Keratinocyte (primary cell): ENCODE results near the gene SHMT2. TPM values are rescaled to one million over a fixed set of nuclear protein-coding genes. Genes with fewer than 3 reads are reported as not detected.

ENCODE experiments used
- DNase-seq: peaks from one replicate; pipeline ENCODE4 v3.0.0-alpha.2; 2011; ENCODE audit warnings: low read depth, missing footprints, low spot score
- FAIRE-seq: peaks from 2 replicates; lab custom pipeline; 2011; peaks lifted over from hg19 to GRCh38; lab: Jason Lieb, UNC
- H2AFZ ChIP-seq: 2 replicates; pipeline ENCODE4 v1.6.0; 2012; ENCODE audit warnings: low read length, control low read depth, inconsistent platforms; ENCODE audit not compliant: control insufficient read depth
- H3K27ac ChIP-seq: 2 replicates; pipeline ENCODE4 v1.5.1; 2011; ENCODE audit warnings: low read length; ENCODE audit not compliant: control insufficient read depth, insufficient read depth
- H3K27me3 ChIP-seq: 3 replicates; pipeline ENCODE4 v1.6.0; 2011; ENCODE audit warnings: low read length; ENCODE audit not compliant: control insufficient read depth, insufficient read depth; ENCODE audit errors: extremely low read depth
- H3K36me3 ChIP-seq, 2 experiments: 2 replicates in 1 of 2; 3 replicates in 1 of 2; pipeline ENCODE4 v1.5.1; 2011; ENCODE audit warnings: low read length in 2 of 2, mild to moderate bottlenecking in 1 of 2; ENCODE audit not compliant: control insufficient read depth in 2 of 2, insufficient read depth in 2 of 2; ENCODE audit errors: extremely low read depth in 1 of 2
- H3K4me1 ChIP-seq: 3 replicates; pipeline ENCODE4 v1.5.1; 2011; ENCODE audit warnings: low read length; ENCODE audit not compliant: control insufficient read depth, insufficient read depth; ENCODE audit errors: extremely low read depth
- H3K4me2 ChIP-seq: 3 replicates; pipeline ENCODE4 v1.6.0; 2011; ENCODE audit warnings: low read depth, low read length; ENCODE audit not compliant: control insufficient read depth, insufficient read depth; ENCODE audit errors: extremely low read depth
- H3K4me3 ChIP-seq, 3 experiments: fragments of 200-600 bp in 1 of 3; sonication (generic) in 1 of 3; 2 replicates in 2 of 3; 3 replicates in 1 of 3; pipeline ENCODE4 v1.5.1; 2011 to 2016; ENCODE audit warnings: low read length in 3 of 3, mild to moderate bottlenecking in 3 of 3, control low read depth in 2 of 3, inconsistent platforms in 1 of 3, low read depth in 1 of 3, mixed read lengths in 1 of 3, mixed run types in 1 of 3, moderate library complexity in 1 of 3; ENCODE audit not compliant: control insufficient read depth in 2 of 3, insufficient read depth in 2 of 3; ENCODE audit errors: extremely low read depth in 1 of 3
- H3K79me2 ChIP-seq: 2 replicates; pipeline ENCODE4 v1.6.0; 2012; ENCODE audit warnings: low read length; ENCODE audit not compliant: control insufficient read depth, insufficient read depth
- H3K9ac ChIP-seq: 3 replicates; pipeline ENCODE4 v1.6.0; 2011; ENCODE audit warnings: low read length; ENCODE audit not compliant: control insufficient read depth, insufficient read depth; ENCODE audit errors: extremely low read depth
- H3K9me1 ChIP-seq: 3 replicates; pipeline ENCODE4 v1.6.0; 2011; ENCODE audit warnings: low read length; ENCODE audit not compliant: control insufficient read depth, insufficient read depth; ENCODE audit errors: extremely low read depth
- H3K9me3 ChIP-seq: 2 replicates; pipeline ENCODE4 v1.5.1; 2012; ENCODE audit warnings: low read depth, low read length; ENCODE audit not compliant: control insufficient read depth
- H4K20me1 ChIP-seq: 3 replicates; pipeline ENCODE4 v1.6.0; 2011; ENCODE audit warnings: low read length; ENCODE audit not compliant: control insufficient read depth, insufficient read depth; ENCODE audit errors: extremely low read depth
- CTCF ChIP-seq, 3 experiments: IDR thresholded peaks in 1 of 3; conservative IDR thresholded peaks in 1 of 3; optimal IDR thresholded peaks in 1 of 3; 2 replicates in 2 of 3; 3 replicates in 1 of 3; pipeline versions ENCODE3 to v1.5.1; 2011; ENCODE audit warnings: low read length in 3 of 3, mild to moderate bottlenecking in 3 of 3, moderate library complexity in 2 of 3, control low read depth in 1 of 3, inconsistent platforms in 1 of 3; ENCODE audit not compliant: insufficient read depth in 2 of 3; ENCODE audit errors: extremely low read depth in 1 of 3
- EZH2 ChIP-seq: IDR thresholded peaks from one replicate; pipeline ENCODE4 v1.6.1; 2012; ENCODE audit warnings: inconsistent platforms, mild to moderate bottlenecking, low read length, moderate library complexity
- dilution Hi-C: fragments of 300-500 bp; cut with MboI; formaldehyde crosslinking; loops from one replicate; pipeline ENCODE4 v1.7.0; 2020; ENCODE audit warnings: low sequenced_read_pairs; ENCODE audit not compliant: extremely low pct_ligation_motif_present
- polyA plus RNA-seq, 5 experiments: library from polyadenylated mRNA; depleted of rRNA in 3 of 5; stranded (reverse) in 3 of 5; stranded (forward) in 1 of 5; unstranded in 1 of 5; fragments of >200 nt; gene quantifications; 1 replicate in 1 of 5; 2 replicates in 3 of 5; 3 replicates in 1 of 5; pipeline versions ENCODE4 v1.2.1 to v1.2.3, GENCODE V29; 2011 to 2012; ENCODE audit warnings: missing spikeins in 2 of 5, low read depth in 1 of 5, low replicate concordance in 1 of 5

Gene SHMT2
- polyA plus RNA-seq, 1 donor (not counting 4 experiments of a cell fraction or from before 2014, with no cell fraction given) = 128 TPM

GRCh38 chr12:57201631-57202030 is 27.9 kb upstream of the SHMT2 start:
- FAIRE-seq = no peak
- no peak overlapping the region for H3K4me2 ChIP-seq
- H3K9ac ChIP-seq = no peak overlapping the region
- peaks cover 0 to 39% of the 10 kb centered on the region in 2 experiments for H3K36me3 ChIP-seq
- no peaks in the 10 kb centered on the region for H4K20me1 ChIP-seq
- TF ChIP-seq EZH2 = no peak
- no peak for TF ChIP-seq CTCF (optimal IDR thresholded peaks at IDR 0.05 in 1 of 3, IDR thresholded peaks at IDR 0.05 in 1 of 3, conservative IDR thresholded peaks at IDR 0.05 in 1 of 3; ENCODE audit: extremely low read depth in 1 of 3, insufficient read depth in 2 of 3, low read length in 3 of 3)
- dilution Hi-C loops = no loop called here
- H3K9me3 ChIP-seq = no peaks in the 10 kb centered on the region
- H3K79me2 ChIP-seq = no peaks in the 10 kb centered on the region
- no peak overlapping the region for H2AFZ ChIP-seq
- H3K4me3 ChIP-seq = no peak overlapping the region
- H3K4me1 ChIP-seq = no peaks in the 10 kb centered on the region
- no peak for DNase-seq
- H3K27me3 ChIP-seq = no peaks in the 10 kb centered on the region
- no peak overlapping the region for H3K27ac ChIP-seq
- H3K9me1 ChIP-seq = no peaks in the 10 kb centered on the region

- Histone ChIP-seq H3K4me3 (no peak overlapping the region), H3K9me3 (no peaks in the 10 kb centered on the region), H3K9me1 (no peaks in the 10 kb centered on the region), H3K27ac (no peak overlapping the region), H3K36me3 (peaks cover 0 to 36% of the 10 kb centered on the region in 2 experiments), H3K27me3 (no peaks in the 10 kb centered on the region), H3K9ac (no peak overlapping the region), H3K4me2 (no peak overlapping the region), H2AFZ (no peak overlapping the region), H3K4me1 (no peaks in the 10 kb centered on the region), H4K20me1 (no peaks in the 10 kb centered on the region), H3K79me2 (no peaks in the 10 kb centered on the region)
- no peak for DNase-seq
- dilution Hi-C loops = no loop called here
- TF ChIP-seq EZH2 (no peak), CTCF (optimal IDR thresholded peaks at IDR 0.05 in 1 of 3, IDR thresholded peaks at IDR 0.05 in 1 of 3, conservative IDR thresholded peaks at IDR 0.05 in 1 of 3; ENCODE audit: extremely low read depth in 1 of 3, insufficient read depth in 2 of 3, low read length in 3 of 3) (no peak)
- FAIRE-seq = no peak
Observed at GRCh38 chr12:57202321-57202720, 27.2 kb upstream of the SHMT2 start.
